GM21515 (cell line): ENCODE measurements around the gene CFAP92.
"Not testable (repeated sequence)": the region's sequence is repeated elsewhere in the genome, so short reads cannot be mapped to it uniquely, and the experiment has no call there.

Experiments
- ATAC-seq: cut with Tn5 transposase; IDR thresholded peaks from one replicate; pipeline ENCODE4 v1.9.1; 2021; ENCODE audit not compliant: unreplicated experiment

Gene CFAP92

GRCh38 chr3:128870347-128870746 is 123.5 kb downstream of the CFAP92 start:
- no peak for ATAC-seq

GRCh38 chr3:128867200-128868125 is 126.4 kb downstream of the CFAP92 start:
- ATAC-seq: no peak

- not testable (repeated sequence) for ATAC-seq
Measured at GRCh38 chr3:128864849-128865804, 128.7 kb downstream of the CFAP92 start.

GRCh38 chr3:128864351-128864811 is 129.5 kb downstream of the CFAP92 start:
- no peak for ATAC-seq

GRCh38 chr3:128863560-128863959 is 130.3 kb downstream of the CFAP92 start:
- no peak for ATAC-seq

GRCh38 chr3:128861491-128861890 is 132.4 kb downstream of the CFAP92 start:
- no peak for ATAC-seq
